Activated T-cell treated with anti-CD3 and anti-CD28 coated beads, Interleukin-2, amount 50 U/mL, for 24 hours (primary cell): ENCODE data around the gene GPRIN3.
"Not testable (repeated sequence)": the region's sequence is repeated elsewhere in the genome, so short reads cannot be mapped to it uniquely, and the experiment has no call there.

Source experiments
- DNase-seq: peaks from one replicate; pipeline ENCODE4 v3.0.0-alpha.2; 2020
- H3K27ac Mint-ChIP-seq: 2 replicates; pipeline ENCODE4 v1.8.0; 2020; ENCODE audit warnings: mild to moderate bottlenecking, mixed read lengths
- H3K27me3 Mint-ChIP-seq: 2 replicates; pipeline ENCODE4 v1.8.0; 2020; ENCODE audit warnings: mixed read lengths
- H3K36me3 Mint-ChIP-seq: 2 replicates; pipeline ENCODE4 v1.8.0; 2020; ENCODE audit warnings: low read depth, mixed read lengths
- H3K4me1 Mint-ChIP-seq: 2 replicates; pipeline ENCODE4 v1.8.0; 2020; ENCODE audit warnings: low read depth, mixed read lengths
- H3K4me3 Mint-ChIP-seq: 2 replicates; pipeline ENCODE4 v1.8.0; 2020; ENCODE audit warnings: mild to moderate bottlenecking, moderate library complexity, mixed read lengths
- H3K9me3 Mint-ChIP-seq: 2 replicates; pipeline ENCODE4 v1.8.0; 2020; ENCODE audit warnings: mixed read lengths

GPRIN3 gene

GRCh38 chr4:89268679-89269078 is 38.9 kb downstream of the GPRIN3 start:
- no peak for DNase-seq
- Mint-ChIP-seq H3K4me1 (peaks cover 85% of the 10 kb centered on the region), H3K36me3 (peaks cover 21% of the 10 kb centered on the region), H3K9me3 (peaks cover 6% of the 10 kb centered on the region), H3K27me3 (no peaks in the 10 kb centered on the region), H3K27ac (no peak overlapping the region), H3K4me3 (no peak overlapping the region)

DNA sequence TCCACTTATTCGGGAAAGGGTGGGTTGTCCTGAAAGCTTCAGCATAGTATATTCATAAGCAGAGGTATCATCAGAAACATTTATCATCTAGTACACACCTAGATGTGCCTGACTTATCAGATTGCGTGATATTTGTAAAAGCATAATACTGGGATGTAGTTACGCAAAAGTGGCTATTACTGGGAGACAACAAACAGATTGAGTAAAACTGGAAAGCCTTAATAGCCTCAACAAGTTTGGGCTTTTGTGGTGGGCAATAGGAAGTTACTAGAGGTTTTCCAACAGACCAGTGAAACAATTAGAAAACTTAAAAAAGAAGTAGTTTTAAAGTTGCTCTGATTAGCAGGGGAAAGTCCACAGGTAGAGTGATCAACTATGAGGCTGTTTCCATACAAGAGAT is 39.8 kb downstream of the GPRIN3 start:
- Mint-ChIP-seq H3K4me3 (no peak overlapping the region), H3K4me1 (peaks cover 86% of the 10 kb centered on the region), H3K9me3 (peaks cover 7% of the 10 kb centered on the region), H3K27ac (peak overlapping the region; percentile 10), H3K36me3 (peaks cover 21% of the 10 kb centered on the region), H3K27me3 (no peaks in the 10 kb centered on the region)
- no peak for DNase-seq

DNA sequence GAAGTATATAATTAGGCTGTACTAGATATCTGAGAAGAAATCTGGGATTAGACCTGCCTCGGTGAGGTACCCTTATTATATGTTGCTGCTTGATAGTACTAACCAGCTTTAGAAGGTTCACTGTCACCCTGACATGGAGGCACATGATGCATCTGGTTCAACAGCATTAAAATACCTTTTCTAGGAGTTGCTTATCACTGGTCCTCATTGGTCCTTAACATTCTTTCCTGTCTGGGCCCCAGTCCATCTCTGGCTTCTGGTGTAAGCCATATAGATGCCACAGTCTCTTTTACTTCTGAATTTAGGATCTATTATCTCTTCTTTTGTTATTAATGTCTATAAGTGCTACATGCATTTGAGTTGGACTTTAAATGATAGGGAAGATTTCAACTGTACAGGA is 40.2 kb downstream of the GPRIN3 start:
- Mint-ChIP-seq H3K4me3 (no peak overlapping the region), H3K36me3 (peaks cover 19% of the 10 kb centered on the region), H3K27ac (no peak overlapping the region), H3K27me3 (no peaks in the 10 kb centered on the region), H3K4me1 (peaks cover 85% of the 10 kb centered on the region), H3K9me3 (peaks cover 7% of the 10 kb centered on the region)
- no peak for DNase-seq

- H3K9me3 Mint-ChIP-seq, result peaks cover 7% of the 10 kb centered on the region
- peaks cover 81% of the 10 kb centered on the region for H3K4me1 Mint-ChIP-seq
- DNase-seq, result no peak
- peaks cover 16% of the 10 kb centered on the region for H3K36me3 Mint-ChIP-seq
- no peak overlapping the region for H3K27ac Mint-ChIP-seq
- no peaks in the 10 kb centered on the region for H3K27me3 Mint-ChIP-seq
- no peak overlapping the region for H3K4me3 Mint-ChIP-seq
These were observed 41.5 kb downstream of the GPRIN3 start for GRCh38 chr4:89266128-89266527.

DNA sequence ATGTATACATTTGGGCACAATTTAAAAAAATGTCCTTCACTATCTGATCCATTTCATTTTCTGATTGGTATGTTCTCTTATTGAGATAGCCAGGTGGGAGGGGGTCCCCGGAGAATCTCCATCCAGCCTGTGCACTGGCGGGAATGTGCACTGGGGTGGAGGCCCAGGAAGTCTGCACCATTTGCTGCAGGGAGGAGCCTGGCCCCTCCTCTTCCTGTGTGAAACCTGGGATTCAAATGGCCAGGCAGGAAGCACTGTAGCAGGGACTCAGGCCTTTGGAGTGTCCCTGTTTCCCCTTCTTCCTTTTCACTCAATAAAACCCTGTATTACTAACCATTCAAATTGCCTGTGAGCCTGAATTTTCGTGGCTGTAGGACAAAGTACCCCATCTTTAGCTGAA is 44.3 kb downstream of the GPRIN3 start:
- Mint-ChIP-seq H3K36me3 (peaks cover 10% of the 10 kb centered on the region), H3K9me3 (peaks cover 7% of the 10 kb centered on the region), H3K27ac (no peak overlapping the region), H3K27me3 (no peaks in the 10 kb centered on the region), H3K4me1 (peaks cover 78% of the 10 kb centered on the region), H3K4me3 (no peak overlapping the region)
- DNase-seq, result no peak

DNA sequence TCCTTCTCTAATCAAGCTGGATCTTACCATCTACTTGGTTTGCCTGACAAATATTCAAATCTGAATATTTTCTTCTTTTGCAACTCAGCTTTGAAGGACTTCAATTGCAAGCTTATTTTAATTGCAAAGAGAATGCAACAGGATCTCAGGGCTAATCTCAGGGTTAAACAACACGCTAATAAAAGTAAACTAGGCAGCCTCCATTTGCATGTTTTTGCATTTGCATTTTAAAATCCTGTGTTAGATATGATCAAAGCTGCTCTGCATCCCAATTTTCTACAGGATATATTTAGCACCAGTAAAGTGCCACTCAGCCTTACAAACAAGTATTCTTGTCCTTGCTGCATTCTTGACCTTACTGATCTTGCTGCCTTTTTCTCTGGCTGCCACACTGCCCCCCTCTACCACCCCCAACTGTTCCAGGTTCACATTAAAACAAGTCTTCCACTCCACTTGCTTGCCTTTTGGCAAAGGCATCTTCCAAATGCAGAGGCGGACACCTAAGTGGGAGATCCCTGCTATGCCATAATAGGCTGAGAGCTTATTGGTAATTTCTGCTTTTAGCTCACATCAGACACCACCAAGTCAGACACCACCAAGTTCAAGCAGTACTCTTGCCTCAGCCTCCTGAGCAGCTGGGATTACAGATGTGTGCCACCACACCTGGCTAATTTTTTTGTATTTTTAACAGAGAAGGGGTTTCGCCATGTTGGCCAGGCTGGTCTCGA is 48.1 kb downstream of the GPRIN3 start:
- peaks cover 7% of the 10 kb centered on the region for H3K9me3 Mint-ChIP-seq
- DNase-seq, result no peak
- H3K36me3 Mint-ChIP-seq, result peaks cover 7% of the 10 kb centered on the region
- H3K27me3 Mint-ChIP-seq, result no peaks in the 10 kb centered on the region
- peak overlapping the region; percentile 80 for H3K27ac Mint-ChIP-seq
- H3K4me1 Mint-ChIP-seq, result peaks cover 85% of the 10 kb centered on the region
- no peak overlapping the region for H3K4me3 Mint-ChIP-seq

- H3K9me3 Mint-ChIP-seq, result no peaks in the 10 kb centered on the region
- H3K4me1 Mint-ChIP-seq, result peaks cover 82% of the 10 kb centered on the region
- peaks cover 6% of the 10 kb centered on the region for H3K36me3 Mint-ChIP-seq
- peak overlapping the region; percentile 47 for H3K27ac Mint-ChIP-seq
- H3K4me3 Mint-ChIP-seq, result no peak overlapping the region
- no peaks in the 10 kb centered on the region for H3K27me3 Mint-ChIP-seq
- DNase-seq, result no peak
These were observed 49.1 kb downstream of the GPRIN3 start for GRCh38 chr4:89258506-89258905.

- Mint-ChIP-seq H3K36me3 (peaks cover 4% of the 10 kb centered on the region), H3K27me3 (no peaks in the 10 kb centered on the region), H3K27ac (peak overlapping the region; percentile 47), H3K4me1 (peaks cover 82% of the 10 kb centered on the region), H3K4me3 (no peak overlapping the region), H3K9me3 (no peaks in the 10 kb centered on the region)
- DNase-seq, result no peak
These were observed 50.2 kb downstream of the GPRIN3 start for GRCh38 chr4:89257376-89257775.

GRCh38 chr4:89256203-89256800 is 51.3 kb downstream of the GPRIN3 start:
- Mint-ChIP-seq H3K27ac (peak overlapping the region; percentile 69), H3K4me3 (no peak overlapping the region), H3K36me3 (peaks cover 4% of the 10 kb centered on the region), H3K4me1 (peaks cover 83% of the 10 kb centered on the region), H3K27me3 (no peaks in the 10 kb centered on the region), H3K9me3 (no peaks in the 10 kb centered on the region)
- DNase-seq, result no peak

DNA sequence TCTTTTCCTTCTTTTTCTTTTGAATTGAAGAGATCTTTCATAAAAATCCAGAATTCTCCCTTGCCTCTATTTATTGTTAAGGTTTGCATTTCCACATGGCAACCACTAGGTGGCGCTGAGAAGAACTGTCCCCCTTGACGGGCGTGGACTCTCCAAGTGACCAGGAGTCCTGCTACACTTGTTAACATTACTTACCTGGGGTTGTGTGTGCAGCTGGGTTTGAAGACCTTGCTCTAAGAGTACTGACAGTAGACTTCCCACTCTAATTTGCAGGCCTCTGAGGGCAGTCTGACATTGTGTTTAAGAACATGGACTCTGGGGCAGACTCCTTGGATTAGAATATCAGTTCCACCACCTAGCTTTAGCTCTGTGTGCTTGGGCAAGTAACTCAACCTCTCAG is 52.8 kb downstream of the GPRIN3 start:
- H3K4me1 Mint-ChIP-seq, result peaks cover 72% of the 10 kb centered on the region
- H3K4me3 Mint-ChIP-seq, result no peak overlapping the region
- H3K27ac Mint-ChIP-seq, result peak overlapping the region; percentile 18
- no peaks in the 10 kb centered on the region for H3K27me3 Mint-ChIP-seq
- H3K9me3 Mint-ChIP-seq, result no peaks in the 10 kb centered on the region
- H3K36me3 Mint-ChIP-seq, result peaks cover 6% of the 10 kb centered on the region
- DNase-seq, result peak; percentile 62

GRCh38 chr4:89254347-89254746 is 53.3 kb downstream of the GPRIN3 start:
- Mint-ChIP-seq H3K4me1 (peaks cover 70% of the 10 kb centered on the region), H3K27ac (peak overlapping the region; percentile 48), H3K36me3 (peaks cover 11% of the 10 kb centered on the region)
- H3K4me3 Mint-ChIP-seq, H3K9me3 Mint-ChIP-seq, DNase-seq, H3K27me3 Mint-ChIP-seq: not testable (repeated sequence)

DNA sequence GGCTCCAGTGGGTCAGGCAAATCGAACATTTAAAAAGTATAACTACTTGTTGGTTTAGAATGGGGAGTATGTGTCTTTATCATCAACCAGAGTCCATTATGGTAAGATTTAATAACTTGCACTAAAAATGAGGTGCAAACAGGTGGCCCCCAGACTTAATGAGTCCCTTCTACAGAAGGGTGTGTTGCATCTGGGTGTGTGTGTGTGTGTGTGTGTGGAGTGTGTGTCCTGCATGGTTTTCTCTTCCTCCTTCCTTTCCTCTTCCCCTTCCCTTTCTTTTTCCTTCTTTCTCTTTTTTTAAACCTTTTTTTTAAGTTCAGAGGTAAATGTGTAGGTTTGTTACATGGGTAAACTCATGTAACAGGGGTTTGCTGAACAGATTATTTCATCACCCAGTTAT is 53.7 kb downstream of the GPRIN3 start:
- no peaks in the 10 kb centered on the region for H3K27me3 Mint-ChIP-seq
- no peak for DNase-seq
- peaks cover 67% of the 10 kb centered on the region for H3K4me1 Mint-ChIP-seq
- peaks cover 16% of the 10 kb centered on the region for H3K36me3 Mint-ChIP-seq
- H3K27ac Mint-ChIP-seq, result peak overlapping the region; percentile 48
- no peaks in the 10 kb centered on the region for H3K9me3 Mint-ChIP-seq
- H3K4me3 Mint-ChIP-seq, result no peak overlapping the region

DNA sequence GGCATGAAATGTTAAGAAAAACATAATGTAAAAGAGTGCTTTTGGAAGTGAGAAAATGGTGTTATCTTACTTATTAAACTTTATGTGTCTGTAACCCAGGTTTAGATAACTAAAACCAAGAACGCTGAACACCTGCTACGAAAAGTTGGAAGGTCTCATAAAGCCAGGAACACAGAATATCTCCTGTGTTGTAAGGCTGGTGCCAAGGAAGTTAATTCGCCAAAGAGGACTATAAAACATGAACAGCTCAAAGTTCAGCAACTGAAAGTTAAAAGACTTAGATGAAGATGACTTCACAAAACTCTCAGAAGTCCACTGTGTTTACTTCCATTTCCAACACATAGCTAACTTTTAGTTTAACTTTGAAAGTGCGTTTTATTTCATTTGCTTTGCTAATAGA is 54.3 kb downstream of the GPRIN3 start:
- H3K27ac Mint-ChIP-seq, result peak overlapping the region; percentile 31
- H3K4me1 Mint-ChIP-seq, result peaks cover 62% of the 10 kb centered on the region
- H3K27me3 Mint-ChIP-seq, result no peaks in the 10 kb centered on the region
- H3K36me3 Mint-ChIP-seq, result peaks cover 22% of the 10 kb centered on the region
- H3K9me3 Mint-ChIP-seq, result no peaks in the 10 kb centered on the region
- DNase-seq, result no peak
- H3K4me3 Mint-ChIP-seq, result no peak overlapping the region

- no peak for DNase-seq
- H3K27ac Mint-ChIP-seq, result no peak overlapping the region
- H3K4me3 Mint-ChIP-seq, result no peak overlapping the region
- no peaks in the 10 kb centered on the region for H3K9me3 Mint-ChIP-seq
- H3K27me3 Mint-ChIP-seq, result no peaks in the 10 kb centered on the region
- H3K4me1 Mint-ChIP-seq, result peaks cover 57% of the 10 kb centered on the region
- peaks cover 40% of the 10 kb centered on the region for H3K36me3 Mint-ChIP-seq
These were observed 56.2 kb downstream of the GPRIN3 start for GRCh38 chr4:89251396-89251795.

- DNase-seq, result no peak
- Mint-ChIP-seq H3K4me3 (no peak overlapping the region), H3K27ac (no peak overlapping the region), H3K9me3 (no peaks in the 10 kb centered on the region), H3K27me3 (no peaks in the 10 kb centered on the region), H3K4me1 (peaks cover 57% of the 10 kb centered on the region), H3K36me3 (peaks cover 47% of the 10 kb centered on the region)
These were observed 57.8 kb downstream of the GPRIN3 start for GRCh38 chr4:89249716-89250361.
